ENCODE data around the gene PCID2.
A peak's percentile ranks its signal among the peaks of the same experiment; 100 is the strongest.
"Not testable (repeated sequence)": the region's sequence is repeated elsewhere in the genome, so short reads cannot be mapped to it uniquely, and the experiment has no call there.

The PCID2 gene

GRCh38 chr13:113208421-113209335, at the start of gene PCID2:
PCID2 (minus strand) TSS chr13:113208669; CDS start chr13:113208634, 35 bp downstream.
- DNase-seq (ENCODE audit: low read depth), result peak; percentile 87

- DNase-seq (ENCODE audit: low read depth), result not testable (repeated sequence)
Observed at GRCh38 chr13:113257908-113258307, 49.4 kb upstream of the PCID2 start.

GRCh38 chr13:113252516-113253095, 44.1 kb upstream of the PCID2 start:
- DNase-seq (ENCODE audit: low read depth), result no peak

GRCh38 chr13:113245849-113246796, 37.7 kb upstream of the PCID2 start:
- no peak for DNase-seq (ENCODE audit: low read depth)

GRCh38 chr13:113243847-113244246, 35.4 kb upstream of the PCID2 start:
- no peak for DNase-seq (ENCODE audit: low read depth)

GRCh38 chr13:113241623-113242022, 33.2 kb upstream of the PCID2 start:
- DNase-seq (ENCODE audit: low read depth), result not testable (repeated sequence)

- DNase-seq (ENCODE audit: low read depth), result no peak
Observed at GRCh38 chr13:113239986-113240385, 31.5 kb upstream of the PCID2 start.

- DNase-seq (ENCODE audit: low read depth), result no peak
Observed at GRCh38 chr13:113239357-113239756, 30.9 kb upstream of the PCID2 start.

GRCh38 chr13:113238536-113238935, 30.1 kb upstream of the PCID2 start:
- no peak for DNase-seq (ENCODE audit: low read depth)

GRCh38 chr13:113233101-113233500, 24.6 kb upstream of the PCID2 start:
- no peak for DNase-seq (ENCODE audit: low read depth)

- no peak for DNase-seq (ENCODE audit: low read depth)
Observed at GRCh38 chr13:113232208-113233003, 23.9 kb upstream of the PCID2 start.

- DNase-seq (ENCODE audit: low read depth), result no peak
Observed at GRCh38 chr13:113231306-113232207, 23.1 kb upstream of the PCID2 start.

- DNase-seq (ENCODE audit: low read depth), result no peak
Observed at GRCh38 chr13:113229791-113230190, 21.3 kb upstream of the PCID2 start.

- no peak for DNase-seq (ENCODE audit: low read depth)
Observed at GRCh38 chr13:113229161-113229560, 20.7 kb upstream of the PCID2 start.

GRCh38 chr13:113226873-113227450, 18.5 kb upstream of the PCID2 start:
- no peak for DNase-seq (ENCODE audit: low read depth)

GRCh38 chr13:113225515-113225914, 17.0 kb upstream of the PCID2 start:
- DNase-seq (ENCODE audit: low read depth), result no peak

GRCh38 chr13:113224486-113224885, 16.0 kb upstream of the PCID2 start:
- DNase-seq (ENCODE audit: low read depth), result no peak

GRCh38 chr13:113223070-113223469, 14.6 kb upstream of the PCID2 start:
- no peak for DNase-seq (ENCODE audit: low read depth)

GRCh38 chr13:113220877-113221276, 12.4 kb upstream of the PCID2 start:
- no peak for DNase-seq (ENCODE audit: low read depth)

- DNase-seq (ENCODE audit: low read depth), result no peak
Observed at GRCh38 chr13:113220141-113220598, 11.7 kb upstream of the PCID2 start.

All from activated T-helper 9 cell treated with anti-CD3 and anti-CD28 coated beads, Interleukin-2, amount 50 U/mL, for 16 hours (primary cell).